Parathyroid adenoma (tissue), 2 donors: ENCODE measurements around the gene RAMP1.
A peak's percentile ranks its signal among the peaks of the same experiment; 100 is the strongest.

Experiments
- H2AFZ ChIP-seq: fragments of 300-600 bp; sonication (generic); one replicate; pipeline ENCODE4 v1.7.0; 2017; ENCODE audit warnings: antibody characterized with exemption, mild to moderate bottlenecking
- H3K27ac ChIP-seq: fragments of 300-600 bp; sonication (generic); one replicate; pipeline ENCODE4 v1.7.0; 2017
- H3K27me3 ChIP-seq: fragments of 300-600 bp; sonication (generic); one replicate; pipeline ENCODE4 v1.7.0; 2017; ENCODE audit warnings: low read length; ENCODE audit not compliant: control insufficient read depth, insufficient read depth
- H3K36me3 ChIP-seq: fragments of 300-600 bp; sonication (generic); one replicate; pipeline ENCODE4 v1.7.0; 2017; ENCODE audit warnings: low read length; ENCODE audit not compliant: control insufficient read depth, insufficient read depth
- H3K4me1 ChIP-seq: fragments of 300-600 bp; sonication (generic); one replicate; pipeline ENCODE4 v1.7.0; 2017; ENCODE audit warnings: control low read depth
- H3K4me2 ChIP-seq: fragments of 300-600 bp; sonication (generic); one replicate; pipeline ENCODE4 v1.7.0; 2017; ENCODE audit warnings: low read length
- H3K4me3 ChIP-seq: fragments of 300-600 bp; sonication (generic); one replicate; pipeline ENCODE4 v1.7.0; 2017; ENCODE audit warnings: low read depth, low read length
- H3K79me2 ChIP-seq: fragments of 300-600 bp; sonication (generic); one replicate; pipeline ENCODE4 v1.7.0; 2017; ENCODE audit warnings: control low read depth
- H3K9ac ChIP-seq: fragments of 300-600 bp; sonication (generic); one replicate; pipeline ENCODE4 v1.7.0; 2017; ENCODE audit warnings: mild to moderate bottlenecking
- H3K9me3 ChIP-seq: fragments of 300-600 bp; sonication (generic); one replicate; pipeline ENCODE4 v1.7.0; 2017; ENCODE audit warnings: low read length; ENCODE audit not compliant: control insufficient read depth
- TF ChIP-seq, protein P1 (sequence below): fragments of 300-600 bp; sonication (generic); IDR thresholded peaks from one replicate; pipeline ENCODE4 v1.7.0; 2017; ENCODE audit warnings: antibody characterized with exemption, mild to moderate bottlenecking
- donor health status: primary hyperparathyroidism.

Gene RAMP1

DNA sequence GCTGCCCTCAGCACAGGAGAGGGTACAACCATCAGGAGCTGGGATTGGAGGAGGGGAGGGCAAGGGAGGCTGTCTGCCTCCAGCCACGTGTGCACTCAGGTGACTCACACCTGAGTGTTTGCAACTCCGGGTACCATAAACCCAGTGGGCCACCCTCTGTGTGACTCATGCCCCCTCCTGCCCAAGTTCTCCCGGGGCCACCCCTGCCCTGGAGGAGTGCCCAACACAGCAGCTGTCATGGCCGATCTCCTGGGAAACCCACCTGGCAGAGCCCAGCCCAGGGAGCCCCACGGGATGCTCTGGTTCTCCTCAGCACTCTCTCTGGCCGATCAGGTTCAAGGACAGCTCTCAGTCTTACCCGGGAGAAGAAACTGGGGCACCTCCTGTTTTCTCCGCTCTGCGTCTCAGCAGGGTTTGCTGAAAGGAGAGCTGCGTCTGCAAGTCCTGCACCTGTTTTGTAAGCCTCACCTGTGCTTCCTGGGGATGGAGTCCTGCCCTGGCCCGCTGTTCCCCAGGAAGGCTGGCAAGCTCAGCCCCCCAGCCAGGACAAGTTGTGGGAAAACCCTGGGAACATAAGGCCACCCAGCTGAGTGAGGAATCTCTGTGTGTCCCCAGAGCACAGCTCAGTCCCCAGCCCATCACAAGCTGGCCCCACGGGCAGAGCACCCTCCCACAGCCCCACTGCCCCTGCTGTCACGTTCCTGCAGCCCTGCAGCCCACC lies 63.4 kb downstream of the RAMP1 start:
- Histone ChIP-seq H3K4me2 (peak overlapping the region; percentile 1), H3K9me3 (no peaks in the 10 kb centered on the region), H3K27me3 (no peaks in the 10 kb centered on the region), H3K36me3 (no peaks in the 10 kb centered on the region), H3K4me3 (no peak overlapping the region), H3K27ac (no peak overlapping the region), H3K4me1 (peaks cover 7% of the 10 kb centered on the region), H3K9ac (no peak overlapping the region), H2AFZ (peak overlapping the region; percentile 26), H3K79me2 (no peaks in the 10 kb centered on the region)
- TF ChIP-seq, protein P1, sequence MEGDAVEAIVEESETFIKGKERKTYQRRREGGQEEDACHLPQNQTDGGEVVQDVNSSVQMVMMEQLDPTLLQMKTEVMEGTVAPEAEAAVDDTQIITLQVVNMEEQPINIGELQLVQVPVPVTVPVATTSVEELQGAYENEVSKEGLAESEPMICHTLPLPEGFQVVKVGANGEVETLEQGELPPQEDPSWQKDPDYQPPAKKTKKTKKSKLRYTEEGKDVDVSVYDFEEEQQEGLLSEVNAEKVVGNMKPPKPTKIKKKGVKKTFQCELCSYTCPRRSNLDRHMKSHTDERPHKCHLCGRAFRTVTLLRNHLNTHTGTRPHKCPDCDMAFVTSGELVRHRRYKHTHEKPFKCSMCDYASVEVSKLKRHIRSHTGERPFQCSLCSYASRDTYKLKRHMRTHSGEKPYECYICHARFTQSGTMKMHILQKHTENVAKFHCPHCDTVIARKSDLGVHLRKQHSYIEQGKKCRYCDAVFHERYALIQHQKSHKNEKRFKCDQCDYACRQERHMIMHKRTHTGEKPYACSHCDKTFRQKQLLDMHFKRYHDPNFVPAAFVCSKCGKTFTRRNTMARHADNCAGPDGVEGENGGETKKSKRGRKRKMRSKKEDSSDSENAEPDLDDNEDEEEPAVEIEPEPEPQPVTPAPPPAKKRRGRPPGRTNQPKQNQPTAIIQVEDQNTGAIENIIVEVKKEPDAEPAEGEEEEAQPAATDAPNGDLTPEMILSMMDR: no peak

DNA sequence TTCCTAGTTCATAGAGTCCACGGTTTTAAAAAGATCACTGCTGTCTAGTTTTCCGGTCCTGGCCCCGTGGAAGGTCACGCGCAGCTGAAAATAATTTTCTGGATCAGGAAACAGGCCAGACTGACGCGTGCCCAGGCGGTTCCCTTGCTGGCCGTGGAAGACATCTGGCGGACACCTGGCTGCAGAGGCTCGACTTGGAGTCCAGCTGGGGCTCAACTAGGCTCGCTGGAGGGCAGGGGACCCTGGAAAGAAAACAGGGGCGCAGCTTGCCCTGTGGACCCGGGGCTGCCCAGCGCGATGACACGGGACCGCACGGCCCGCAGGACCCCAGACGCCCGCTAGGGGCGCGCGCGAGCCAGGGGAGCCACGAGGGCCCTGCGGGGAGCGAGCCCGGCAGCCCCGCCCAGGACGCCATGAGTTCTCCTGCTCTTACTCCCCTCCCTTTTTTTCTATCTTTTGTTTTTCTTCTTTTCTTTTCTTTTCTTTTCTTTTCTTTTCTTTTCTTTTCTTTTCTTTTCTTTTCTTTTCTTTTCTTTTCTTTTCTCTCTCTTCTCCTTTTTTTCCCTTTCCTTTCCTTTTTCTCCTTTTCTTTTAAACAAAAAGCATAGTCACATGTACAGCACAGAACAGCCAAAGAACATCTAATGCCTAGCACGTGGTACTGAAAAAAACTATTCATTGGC lies 64.2 kb downstream of the RAMP1 start:
- H3K9me3 ChIP-seq: no peaks in the 10 kb centered on the region
- no peak overlapping the region for H3K4me3 ChIP-seq
- TF ChIP-seq, protein P1: peak; percentile 99
- H3K36me3 ChIP-seq: no peaks in the 10 kb centered on the region
- H3K4me2 ChIP-seq: peak overlapping the region; percentile 1
- H3K27ac ChIP-seq: no peak overlapping the region
- H2AFZ ChIP-seq: peak overlapping the region; percentile 26
- no peaks in the 10 kb centered on the region for H3K79me2 ChIP-seq
- H3K9ac ChIP-seq: no peak overlapping the region
- no peaks in the 10 kb centered on the region for H3K27me3 ChIP-seq
- H3K4me1 ChIP-seq: peaks cover 10% of the 10 kb centered on the region

DNA sequence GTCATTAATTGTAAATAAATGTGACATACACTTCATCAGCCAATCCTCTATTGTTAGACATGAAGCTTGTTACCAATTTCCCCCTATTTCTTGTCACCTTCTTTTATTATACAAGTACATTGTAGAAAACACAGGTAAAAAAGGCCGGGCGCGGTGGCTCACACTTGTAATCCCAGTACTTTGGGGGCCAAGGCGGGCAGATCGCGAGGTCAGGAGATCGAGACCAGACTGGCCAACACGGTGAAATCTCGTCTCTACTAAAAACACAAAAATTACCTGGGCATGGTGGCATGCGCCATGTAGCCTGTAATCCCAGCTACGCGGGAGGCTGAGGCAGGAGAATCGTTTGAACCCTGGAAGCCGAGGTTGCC lies 64.7 kb downstream of the RAMP1 start:
- Histone ChIP-seq H3K4me2 (no peak overlapping the region), H3K36me3 (no peaks in the 10 kb centered on the region), H3K4me3 (no peak overlapping the region), H3K27me3 (no peaks in the 10 kb centered on the region), H3K27ac (no peak overlapping the region), H3K4me1 (peaks cover 10% of the 10 kb centered on the region), H3K79me2 (no peaks in the 10 kb centered on the region), H3K9ac (no peak overlapping the region), H3K9me3 (no peaks in the 10 kb centered on the region), H2AFZ (no peak overlapping the region)
- TF ChIP-seq, protein P1: no peak

DNA sequence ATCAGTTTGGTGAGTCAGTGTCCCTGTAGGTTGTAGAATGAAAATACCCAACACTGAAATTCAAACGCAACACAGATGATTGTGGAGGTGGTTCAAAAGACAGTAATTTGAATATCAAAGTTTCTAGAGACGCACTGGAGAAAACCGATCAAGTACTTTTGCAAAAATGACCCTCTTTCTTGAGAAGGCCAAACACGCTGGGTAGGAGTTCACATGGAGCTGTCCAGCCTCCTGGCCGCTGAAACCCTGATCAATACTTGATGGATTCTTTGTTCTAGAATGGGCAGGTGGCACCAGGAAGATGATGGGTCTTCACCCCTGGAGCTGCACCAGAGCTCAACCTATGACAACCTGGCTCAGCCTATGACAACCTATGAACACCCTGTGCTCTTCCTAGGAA lies 67.7 kb downstream of the RAMP1 start:
- H3K79me2 ChIP-seq: no peaks in the 10 kb centered on the region
- TF ChIP-seq, protein P1: no peak
- H3K9me3 ChIP-seq: no peaks in the 10 kb centered on the region
- no peak overlapping the region for H3K27ac ChIP-seq
- no peak overlapping the region for H3K9ac ChIP-seq
- no peak overlapping the region for H3K4me2 ChIP-seq
- no peaks in the 10 kb centered on the region for H3K27me3 ChIP-seq
- no peak overlapping the region for H3K4me3 ChIP-seq
- no peaks in the 10 kb centered on the region for H3K36me3 ChIP-seq
- H2AFZ ChIP-seq: no peak overlapping the region
- H3K4me1 ChIP-seq: peaks cover 10% of the 10 kb centered on the region
